Vagina (tissue), 2 donors: Measurements from ENCODE around the gene C1orf105.

Experiments used
- CTCF ChIP-seq, 3 experiments: fragments of 450-650 bp in 2 of 3; fragments of 200-600 bp in 1 of 3; sonication (generic) in 1 of 3; IDR thresholded peaks; one replicate each; pipeline ENCODE4 v1.5.1; 2017 to 2019; ENCODE audit warnings: antibody characterized with exemption in 3 of 3, mild to moderate bottlenecking in 2 of 3, moderate library complexity in 2 of 3
- POLR2A ChIP-seq, 2 donors: fragments of 450-650 bp; IDR thresholded peaks; one replicate each; pipeline ENCODE4 v1.6.1; 2017; ENCODE audit warnings: antibody characterized with exemption in 2 of 2, mild to moderate bottlenecking in 2 of 2, moderate library complexity in 2 of 2
- POLR2AphosphoS5 ChIP-seq, 2 donors: sonication (generic); formaldehyde crosslinking; IDR thresholded peaks; one replicate each; pipeline ENCODE4 v1.9.0; 2017; ENCODE audit warnings: antibody characterized with exemption in 2 of 2, mild to moderate bottlenecking in 2 of 2, low read depth in 1 of 2; ENCODE audit not compliant: insufficient read depth in 1 of 2

GRCh38 chr1:172398193-172398592 is 22.3 kb upstream of the C1orf105 start:
- TF ChIP-seq CTCF (IDR thresholded peaks at IDR 0.05), result no peak
- no peak for TF ChIP-seq POLR2A (IDR thresholded peaks at IDR 0.05)
- no peak for TF ChIP-seq POLR2AphosphoS5 (IDR thresholded peaks at IDR 0.05; ENCODE audit: insufficient read depth in 1 of 2, low read depth in 1 of 2)
